Measurements from ENCODE around the gene SWT1. TPM values are rescaled to one million over a fixed set of nuclear protein-coding genes. Genes with fewer than 3 reads are reported as not detected.
A peak's percentile ranks its signal among the peaks of the same experiment; 100 is the strongest.

SWT1 gene, protein sequence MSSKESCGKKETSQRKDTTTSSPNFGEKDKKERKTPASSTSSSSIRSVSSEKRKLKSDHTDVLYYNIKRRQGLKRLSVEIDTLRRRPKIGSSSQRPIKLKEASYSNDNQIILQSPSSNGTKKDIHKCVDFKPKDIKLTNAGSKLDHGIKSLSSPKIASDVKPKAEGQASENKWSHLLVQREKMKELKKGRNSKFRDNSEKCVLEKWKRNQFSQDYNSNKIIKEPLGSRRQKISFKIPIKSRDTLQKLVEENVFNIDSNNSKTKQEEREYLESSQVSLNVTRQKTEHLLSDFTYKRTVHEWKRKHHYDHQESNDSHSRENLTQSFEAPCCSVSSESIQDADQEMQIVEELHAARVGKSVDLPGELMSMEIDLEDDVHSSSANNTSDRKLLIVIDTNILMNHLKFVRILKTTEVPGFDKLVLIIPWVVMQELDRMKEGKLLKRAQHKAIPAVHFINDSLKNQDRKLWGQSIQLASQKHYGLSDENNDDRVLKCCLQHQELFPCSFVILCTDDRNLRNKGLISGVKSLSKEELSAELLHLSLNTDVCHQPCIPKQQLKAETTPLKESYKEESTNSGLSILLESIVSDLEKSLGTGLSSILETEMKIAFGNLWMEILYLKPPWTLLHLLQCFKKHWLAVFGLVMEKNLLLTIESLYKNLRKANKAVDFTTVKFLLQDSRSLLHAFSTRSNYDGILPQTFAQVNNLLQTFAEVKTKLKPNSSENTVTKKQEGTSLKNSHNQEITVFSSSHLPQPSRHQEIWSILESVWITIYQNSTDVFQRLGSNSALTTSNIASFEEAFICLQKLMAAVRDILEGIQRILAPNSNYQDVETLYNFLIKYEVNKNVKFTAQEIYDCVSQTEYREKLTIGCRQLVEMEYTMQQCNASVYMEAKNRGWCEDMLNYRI
- total RNA-seq (1 to 10 TPM; 3.6 to 7.9 (median 6.2) TPM), polyA plus RNA-seq (1 to 10 TPM; 1.4 to 2.6 TPM)
- long read RNA-seq, donor 1, partial matches to known transcripts, result 2 of 7 reads
- long read RNA-seq, donor 1, other reads (novel, unspliced or antisense), result 5 of 7 reads
- long read RNA-seq, donor 2, partial matches to known transcripts, result 2 of 11 reads
- long read RNA-seq, donor 2, other reads (novel, unspliced or antisense), result 7 of 11 reads
- long read RNA-seq, donor 3, partial matches to known transcripts, result 1 of 8 reads
- long read RNA-seq, donor 3, other reads (novel, unspliced or antisense), result 5 of 8 reads

DNA sequence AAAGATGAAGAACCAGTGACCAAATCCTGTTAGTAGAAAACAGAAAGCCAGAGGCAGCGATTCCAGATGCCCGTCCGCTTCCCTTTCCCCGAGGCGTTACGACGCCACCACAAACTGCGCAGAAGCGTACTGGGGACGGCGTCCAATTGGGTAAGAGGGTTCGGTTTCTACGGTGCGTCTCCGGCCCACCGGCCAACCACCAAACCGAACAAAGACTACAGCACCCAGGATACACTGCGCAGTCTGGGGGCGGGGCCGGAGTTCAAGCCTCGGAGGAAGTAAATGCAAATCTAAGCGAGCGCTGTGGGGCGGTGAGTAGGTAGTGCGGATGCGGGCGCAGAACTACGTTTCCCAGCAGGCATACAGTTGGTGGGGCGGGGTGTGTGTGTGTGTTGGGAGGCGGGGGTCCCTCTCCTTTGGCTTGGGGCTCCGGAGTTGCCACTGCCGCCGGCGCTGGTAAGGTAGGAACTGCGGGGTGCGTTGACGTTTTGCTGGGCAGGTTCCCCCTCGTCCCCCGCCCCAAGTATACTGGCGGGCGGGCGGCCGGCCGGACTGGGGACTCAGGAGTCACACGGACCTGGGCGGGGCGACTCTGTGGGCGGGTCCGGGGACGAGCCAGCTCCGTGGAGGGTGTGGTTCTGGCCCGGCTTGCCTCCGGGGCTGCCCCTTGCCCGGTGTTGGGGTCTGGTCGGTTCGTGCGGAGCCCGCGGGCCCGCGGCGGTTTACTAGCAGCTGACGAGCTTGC lies at the start of gene SWT1, which contains the start of gene TRMT1L:
Gene SWT1 (plus strand): TSS at position 314 of the 745 bp plus-strand sequence. CDS start 3,675 bp downstream, outside the sequence.
Gene TRMT1L (minus strand): TSS at position 100 of the 745 bp plus-strand sequence. CDS start 241 bp downstream, outside the sequence.
- H3K27me3 ChIP-seq, result no peaks in the 10 kb centered on the region
- DNase-seq (peak; percentile 98 to 99), ATAC-seq (peak; percentile 95 to 99 (median 96))
- 0% methylated on average over 63 of the region's 63 CpGs for WGBS, 2 donors
- TF ChIP-seq, protein P1, sequence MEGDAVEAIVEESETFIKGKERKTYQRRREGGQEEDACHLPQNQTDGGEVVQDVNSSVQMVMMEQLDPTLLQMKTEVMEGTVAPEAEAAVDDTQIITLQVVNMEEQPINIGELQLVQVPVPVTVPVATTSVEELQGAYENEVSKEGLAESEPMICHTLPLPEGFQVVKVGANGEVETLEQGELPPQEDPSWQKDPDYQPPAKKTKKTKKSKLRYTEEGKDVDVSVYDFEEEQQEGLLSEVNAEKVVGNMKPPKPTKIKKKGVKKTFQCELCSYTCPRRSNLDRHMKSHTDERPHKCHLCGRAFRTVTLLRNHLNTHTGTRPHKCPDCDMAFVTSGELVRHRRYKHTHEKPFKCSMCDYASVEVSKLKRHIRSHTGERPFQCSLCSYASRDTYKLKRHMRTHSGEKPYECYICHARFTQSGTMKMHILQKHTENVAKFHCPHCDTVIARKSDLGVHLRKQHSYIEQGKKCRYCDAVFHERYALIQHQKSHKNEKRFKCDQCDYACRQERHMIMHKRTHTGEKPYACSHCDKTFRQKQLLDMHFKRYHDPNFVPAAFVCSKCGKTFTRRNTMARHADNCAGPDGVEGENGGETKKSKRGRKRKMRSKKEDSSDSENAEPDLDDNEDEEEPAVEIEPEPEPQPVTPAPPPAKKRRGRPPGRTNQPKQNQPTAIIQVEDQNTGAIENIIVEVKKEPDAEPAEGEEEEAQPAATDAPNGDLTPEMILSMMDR (IDR thresholded peaks at IDR 0.05), result no peak
- H3K9me3 ChIP-seq, result no peaks in the 10 kb centered on the region
- peak within 1 kb of the TSS; percentile 93 to 99 (median 97) for H3K27ac ChIP-seq
- H3K4me3 ChIP-seq, result peak within 1 kb of the TSS; percentile 71 to 95 (median 81)
- peaks cover 3 to 59% (median 39%) of the 10 kb centered on the region in 9 donors for H3K4me1 ChIP-seq
- intact Hi-C loops (cut with DNase I), result loop anchor here in 8 of 10 donors (1.0 to 10.0 kb wide), 9 partner anchors 112 to 1218 kb away; partner anchors contain the start of genes RNF2 (in 6 of the 8), IVNS1ABP (in 2 of the 8), EDEM3 (in 1 of the 8) and ODR4 (in 1 of the 8)
- H3K36me3 ChIP-seq, result peaks cover 0 to 14% (median 0%) of the 10 kb centered on the region in 9 donors

- H3K9me3 ChIP-seq, result peaks cover 0 to 38% (median 22%) of the 10 kb centered on the region in 11 donors
- TF ChIP-seq, protein P1 (IDR thresholded peaks at IDR 0.05), result no peak
- H3K4me3 ChIP-seq, result no peak overlapping the region
- H3K27ac ChIP-seq, result no peak overlapping the region
- H3K36me3 ChIP-seq, result peaks cover 0 to 13% (median 0%) of the 10 kb centered on the region in 9 donors
- ATAC-seq, result no peak
- H3K27me3 ChIP-seq, result no peaks in the 10 kb centered on the region
- H3K4me1 ChIP-seq, result no peaks in the 10 kb centered on the region
- no peak for DNase-seq
- intact Hi-C loops (cut with DNase I), result no loop called here
Observed at GRCh38 chr1:185108321-185108720, 48.6 kb upstream of the SWT1 start.

- intact Hi-C loops (cut with DNase I), result no loop called here
- peaks cover 0 to 38% (median 22%) of the 10 kb centered on the region in 11 donors for H3K9me3 ChIP-seq
- ATAC-seq (no peak), DNase-seq (no peak)
- H3K4me3 ChIP-seq, result no peak overlapping the region
- H3K27ac ChIP-seq, result no peak overlapping the region
- no peaks in the 10 kb centered on the region for H3K27me3 ChIP-seq
- H3K4me1 ChIP-seq, result no peaks in the 10 kb centered on the region
- TF ChIP-seq, protein P1 (IDR thresholded peaks at IDR 0.05), result no peak
- H3K36me3 ChIP-seq, result no peaks in the 10 kb centered on the region
Observed at GRCh38 chr1:185110145-185110544, 46.8 kb upstream of the SWT1 start.
